ENCODE data around the gene NSMCE1.
"Not testable (repeated sequence)": the region's sequence is repeated elsewhere in the genome, so short reads cannot be mapped to it uniquely, and the experiment has no call there.

Gene NSMCE1

GRCh38 chr16:27248036-27248435 lies 20.5 kb downstream of the NSMCE1 start:
- DNase-seq (ENCODE audit: low read depth): no peak
- H3K4me3 ChIP-seq (ENCODE audit: low read depth, low read length): no peak overlapping the region
- no peak for TF ChIP-seq CTCF (IDR thresholded peaks at IDR 0.05; ENCODE audit: control insufficient read depth, extremely low read depth, insufficient read depth)

GRCh38 chr16:27247076-27247475 lies 21.5 kb downstream of the NSMCE1 start:
- H3K4me3 ChIP-seq (ENCODE audit: low read depth, low read length); DNase-seq (ENCODE audit: low read depth): not testable (repeated sequence)

- no peak overlapping the region for H3K4me3 ChIP-seq (ENCODE audit: low read depth, low read length)
- TF ChIP-seq CTCF (IDR thresholded peaks at IDR 0.05; ENCODE audit: control insufficient read depth, extremely low read depth, insufficient read depth): no peak
- DNase-seq (ENCODE audit: low read depth): no peak
Observed at GRCh38 chr16:27246439-27246838, 22.1 kb downstream of the NSMCE1 start.

DNA sequence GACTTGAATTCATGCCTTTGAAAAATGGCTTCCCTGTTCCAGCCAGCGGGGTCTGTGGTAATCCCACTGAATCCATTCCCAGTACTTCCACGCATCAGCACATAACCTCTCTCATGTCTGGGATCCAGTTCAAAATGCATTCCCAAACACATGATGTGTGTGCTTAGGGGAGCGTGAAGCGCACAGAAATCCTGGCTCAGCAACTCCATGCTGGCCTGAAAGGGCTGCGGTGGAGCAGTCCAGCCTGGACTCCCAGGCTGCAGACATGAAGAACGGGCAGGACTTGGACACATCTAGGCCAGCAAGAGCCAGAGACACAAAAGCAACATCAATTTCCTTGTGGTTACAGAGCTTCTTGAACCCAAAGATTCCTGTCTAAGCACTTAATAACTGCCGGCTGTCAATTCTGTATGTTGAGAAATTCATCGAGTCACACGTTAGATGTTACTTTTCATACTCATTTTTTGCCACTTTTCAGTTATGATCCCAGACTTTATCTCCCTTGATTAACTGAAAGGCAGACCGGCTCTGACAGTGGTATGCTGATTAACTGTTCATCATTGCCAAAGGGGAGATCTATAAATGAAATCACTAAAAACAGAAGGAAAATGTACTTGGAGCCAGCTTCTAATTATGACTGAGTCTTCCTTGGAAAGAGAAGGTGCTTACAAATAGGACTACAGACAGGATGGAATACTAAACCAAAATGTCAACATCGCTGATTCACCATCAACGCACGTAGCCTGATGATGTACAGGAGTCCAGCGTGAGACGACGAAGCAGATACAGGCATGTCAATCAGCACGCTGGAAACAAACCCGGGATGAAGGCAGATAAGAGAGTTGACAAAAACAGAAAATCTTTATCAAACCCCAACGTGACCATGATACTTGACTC lies 23.0 kb downstream of the NSMCE1 start:
- no peak for DNase-seq (ENCODE audit: low read depth)
- no peak for TF ChIP-seq CTCF (IDR thresholded peaks at IDR 0.05; ENCODE audit: control insufficient read depth, extremely low read depth, insufficient read depth)
- no peak overlapping the region for H3K4me3 ChIP-seq (ENCODE audit: low read depth, low read length)

DNA sequence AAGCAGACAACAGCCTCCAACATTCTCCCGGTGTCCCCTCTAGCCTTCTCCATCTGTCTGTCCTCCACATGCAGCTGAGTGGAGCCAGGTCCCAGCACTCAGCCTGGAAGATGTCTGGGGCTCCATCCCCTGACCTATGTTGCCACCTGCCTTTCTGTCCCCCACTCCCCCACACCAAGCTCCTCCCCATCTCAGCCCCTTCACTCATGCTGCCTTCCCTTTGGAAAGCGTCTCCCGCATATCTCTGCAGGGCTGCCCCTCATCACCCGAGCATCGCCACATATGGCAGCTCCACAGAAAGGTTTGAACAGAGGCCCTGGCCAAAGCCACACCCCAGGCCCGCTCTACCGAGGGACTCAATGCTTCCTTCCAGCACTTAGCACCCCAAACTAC lies 24.2 kb downstream of the NSMCE1 start:
- H3K4me3 ChIP-seq (ENCODE audit: low read depth, low read length): no peak overlapping the region
- no peak for TF ChIP-seq CTCF (IDR thresholded peaks at IDR 0.05; ENCODE audit: control insufficient read depth, extremely low read depth, insufficient read depth)
- no peak for DNase-seq (ENCODE audit: low read depth)

- DNase-seq (ENCODE audit: low read depth): no peak
- no peak for TF ChIP-seq CTCF (IDR thresholded peaks at IDR 0.05; ENCODE audit: control insufficient read depth, extremely low read depth, insufficient read depth)
- H3K4me3 ChIP-seq (ENCODE audit: low read depth, low read length): no peak overlapping the region
Observed at GRCh38 chr16:27243725-27244362, 24.7 kb downstream of the NSMCE1 start.

DNA sequence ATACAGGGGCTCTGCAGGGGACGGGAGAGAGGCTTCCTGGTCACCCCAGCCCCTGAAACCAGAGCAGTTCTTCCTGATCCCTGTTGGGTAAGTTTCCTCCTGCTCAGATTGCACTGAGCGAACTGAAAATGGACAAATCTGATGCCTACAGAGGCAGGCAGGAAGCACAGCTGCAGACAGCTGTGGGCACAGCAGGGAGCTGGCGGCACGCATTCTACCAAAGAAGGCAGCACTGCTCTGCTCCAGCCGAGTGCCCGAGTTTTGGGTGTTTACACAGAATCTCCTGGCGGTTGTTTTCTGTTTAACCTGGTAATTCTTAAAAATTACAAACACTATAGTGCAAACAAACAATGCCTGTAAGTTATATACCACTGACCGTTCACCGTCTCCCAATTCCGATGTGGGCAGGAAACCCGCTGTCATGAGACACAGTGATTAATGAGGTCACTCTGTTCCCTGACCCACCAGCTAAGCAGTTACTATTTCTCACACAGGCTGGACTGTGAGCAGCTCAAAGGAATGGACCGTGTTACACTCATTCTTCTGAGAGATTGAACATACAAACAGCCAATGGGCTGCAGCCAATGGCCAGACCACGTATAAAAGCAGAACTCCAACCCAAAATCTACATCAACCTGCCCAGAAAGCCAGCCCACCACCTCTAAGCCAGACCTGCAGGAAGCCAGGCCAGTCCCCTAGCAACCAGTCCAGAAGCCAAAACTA lies 25.5 kb downstream of the NSMCE1 start:
- no peak overlapping the region for H3K4me3 ChIP-seq (ENCODE audit: low read depth, low read length)
- no peak for TF ChIP-seq CTCF (IDR thresholded peaks at IDR 0.05; ENCODE audit: control insufficient read depth, extremely low read depth, insufficient read depth)
- DNase-seq (ENCODE audit: low read depth): peak; percentile 48
